ENCODE results near the gene UGT3A1. TPM values are rescaled to one million over a fixed set of nuclear protein-coding genes. Genes with fewer than 3 reads are reported as not detected.

UGT3A1 gene
- total and polyA plus RNA-seq, 2 experiments from 2014 or later: 1.6 to 3.1 TPM

DNA sequence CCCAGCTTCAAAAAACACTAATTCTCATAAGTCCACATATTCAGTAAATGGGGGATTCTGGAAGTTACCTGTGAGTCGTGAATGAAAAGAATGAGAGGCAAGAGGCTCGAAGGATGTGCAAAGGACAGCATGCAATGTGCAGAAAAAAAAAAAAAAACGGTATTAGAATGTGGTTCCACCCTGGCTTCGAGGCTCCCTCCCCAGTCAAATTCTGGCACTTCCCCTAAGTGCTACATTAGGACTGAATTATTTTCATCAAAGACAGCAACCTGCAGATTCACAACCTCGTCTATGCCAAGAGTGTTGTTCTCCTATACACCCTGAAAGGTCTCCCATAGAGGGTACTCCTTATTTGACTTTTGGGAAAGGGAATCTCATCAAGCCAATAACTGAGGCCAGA is 69.3 kb downstream of the UGT3A1 start (continued):
- TF ChIP-seq, protein P1, sequence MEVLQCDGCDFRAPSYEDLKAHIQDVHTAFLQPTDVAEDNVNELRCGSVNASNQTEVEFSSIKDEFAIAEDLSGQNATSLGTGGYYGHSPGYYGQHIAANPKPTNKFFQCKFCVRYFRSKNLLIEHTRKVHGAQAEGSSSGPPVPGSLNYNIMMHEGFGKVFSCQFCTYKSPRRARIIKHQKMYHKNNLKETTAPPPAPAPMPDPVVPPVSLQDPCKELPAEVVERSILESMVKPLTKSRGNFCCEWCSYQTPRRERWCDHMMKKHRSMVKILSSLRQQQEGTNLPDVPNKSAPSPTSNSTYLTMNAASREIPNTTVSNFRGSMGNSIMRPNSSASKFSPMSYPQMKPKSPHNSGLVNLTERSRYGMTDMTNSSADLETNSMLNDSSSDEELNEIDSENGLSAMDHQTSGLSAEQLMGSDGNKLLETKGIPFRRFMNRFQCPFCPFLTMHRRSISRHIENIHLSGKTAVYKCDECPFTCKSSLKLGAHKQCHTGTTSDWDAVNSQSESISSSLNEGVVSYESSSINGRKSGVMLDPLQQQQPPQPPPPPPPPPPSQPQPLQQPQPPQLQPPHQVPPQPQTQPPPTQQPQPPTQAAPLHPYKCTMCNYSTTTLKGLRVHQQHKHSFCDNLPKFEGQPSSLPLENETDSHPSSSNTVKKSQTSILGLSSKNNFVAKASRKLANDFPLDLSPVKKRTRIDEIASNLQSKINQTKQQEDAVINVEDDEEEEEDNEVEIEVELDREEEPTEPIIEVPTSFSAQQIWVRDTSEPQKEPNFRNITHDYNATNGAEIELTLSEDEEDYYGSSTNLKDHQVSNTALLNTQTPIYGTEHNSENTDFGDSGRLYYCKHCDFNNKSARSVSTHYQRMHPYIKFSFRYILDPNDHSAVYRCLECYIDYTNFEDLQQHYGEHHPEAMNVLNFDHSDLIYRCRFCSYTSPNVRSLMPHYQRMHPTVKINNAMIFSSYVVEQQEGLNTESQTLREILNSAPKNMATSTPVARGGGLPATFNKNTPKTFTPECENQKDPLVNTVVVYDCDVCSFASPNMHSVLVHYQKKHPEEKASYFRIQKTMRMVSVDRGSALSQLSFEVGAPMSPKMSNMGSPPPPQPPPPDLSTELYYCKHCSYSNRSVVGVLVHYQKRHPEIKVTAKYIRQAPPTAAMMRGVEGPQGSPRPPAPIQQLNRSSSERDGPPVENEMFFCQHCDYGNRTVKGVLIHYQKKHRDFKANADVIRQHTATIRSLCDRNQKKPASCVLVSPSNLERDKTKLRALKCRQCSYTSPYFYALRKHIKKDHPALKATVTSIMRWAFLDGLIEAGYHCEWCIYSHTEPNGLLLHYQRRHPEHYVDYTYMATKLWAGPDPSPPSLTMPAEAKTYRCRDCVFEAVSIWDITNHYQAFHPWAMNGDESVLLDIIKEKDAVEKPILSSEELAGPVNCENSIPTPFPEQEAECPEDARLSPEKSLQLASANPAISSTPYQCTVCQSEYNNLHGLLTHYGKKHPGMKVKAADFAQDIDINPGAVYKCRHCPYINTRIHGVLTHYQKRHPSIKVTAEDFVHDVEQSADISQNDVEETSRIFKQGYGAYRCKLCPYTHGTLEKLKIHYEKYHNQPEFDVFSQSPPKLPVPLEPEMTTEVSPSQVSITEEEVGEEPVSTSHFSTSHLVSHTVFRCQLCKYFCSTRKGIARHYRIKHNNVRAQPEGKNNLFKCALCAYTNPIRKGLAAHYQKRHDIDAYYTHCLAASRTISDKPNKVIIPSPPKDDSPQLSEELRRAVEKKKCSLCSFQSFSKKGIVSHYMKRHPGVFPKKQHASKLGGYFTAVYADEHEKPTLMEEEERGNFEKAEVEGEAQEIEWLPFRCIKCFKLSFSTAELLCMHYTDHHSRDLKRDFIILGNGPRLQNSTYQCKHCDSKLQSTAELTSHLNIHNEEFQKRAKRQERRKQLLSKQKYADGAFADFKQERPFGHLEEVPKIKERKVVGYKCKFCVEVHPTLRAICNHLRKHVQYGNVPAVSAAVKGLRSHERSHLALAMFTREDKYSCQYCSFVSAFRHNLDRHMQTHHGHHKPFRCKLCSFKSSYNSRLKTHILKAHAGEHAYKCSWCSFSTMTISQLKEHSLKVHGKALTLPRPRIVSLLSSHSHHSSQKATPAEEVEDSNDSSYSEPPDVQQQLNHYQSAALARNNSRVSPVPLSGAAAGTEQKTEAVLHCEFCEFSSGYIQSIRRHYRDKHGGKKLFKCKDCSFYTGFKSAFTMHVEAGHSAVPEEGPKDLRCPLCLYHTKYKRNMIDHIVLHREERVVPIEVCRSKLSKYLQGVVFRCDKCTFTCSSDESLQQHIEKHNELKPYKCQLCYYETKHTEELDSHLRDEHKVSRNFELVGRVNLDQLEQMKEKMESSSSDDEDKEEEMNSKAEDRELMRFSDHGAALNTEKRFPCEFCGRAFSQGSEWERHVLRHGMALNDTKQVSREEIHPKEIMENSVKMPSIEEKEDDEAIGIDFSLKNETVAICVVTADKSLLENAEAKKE (CRISPR knock-in tag; IDR thresholded peaks at IDR 0.05): no peak
- TF ChIP-seq, protein P2, sequence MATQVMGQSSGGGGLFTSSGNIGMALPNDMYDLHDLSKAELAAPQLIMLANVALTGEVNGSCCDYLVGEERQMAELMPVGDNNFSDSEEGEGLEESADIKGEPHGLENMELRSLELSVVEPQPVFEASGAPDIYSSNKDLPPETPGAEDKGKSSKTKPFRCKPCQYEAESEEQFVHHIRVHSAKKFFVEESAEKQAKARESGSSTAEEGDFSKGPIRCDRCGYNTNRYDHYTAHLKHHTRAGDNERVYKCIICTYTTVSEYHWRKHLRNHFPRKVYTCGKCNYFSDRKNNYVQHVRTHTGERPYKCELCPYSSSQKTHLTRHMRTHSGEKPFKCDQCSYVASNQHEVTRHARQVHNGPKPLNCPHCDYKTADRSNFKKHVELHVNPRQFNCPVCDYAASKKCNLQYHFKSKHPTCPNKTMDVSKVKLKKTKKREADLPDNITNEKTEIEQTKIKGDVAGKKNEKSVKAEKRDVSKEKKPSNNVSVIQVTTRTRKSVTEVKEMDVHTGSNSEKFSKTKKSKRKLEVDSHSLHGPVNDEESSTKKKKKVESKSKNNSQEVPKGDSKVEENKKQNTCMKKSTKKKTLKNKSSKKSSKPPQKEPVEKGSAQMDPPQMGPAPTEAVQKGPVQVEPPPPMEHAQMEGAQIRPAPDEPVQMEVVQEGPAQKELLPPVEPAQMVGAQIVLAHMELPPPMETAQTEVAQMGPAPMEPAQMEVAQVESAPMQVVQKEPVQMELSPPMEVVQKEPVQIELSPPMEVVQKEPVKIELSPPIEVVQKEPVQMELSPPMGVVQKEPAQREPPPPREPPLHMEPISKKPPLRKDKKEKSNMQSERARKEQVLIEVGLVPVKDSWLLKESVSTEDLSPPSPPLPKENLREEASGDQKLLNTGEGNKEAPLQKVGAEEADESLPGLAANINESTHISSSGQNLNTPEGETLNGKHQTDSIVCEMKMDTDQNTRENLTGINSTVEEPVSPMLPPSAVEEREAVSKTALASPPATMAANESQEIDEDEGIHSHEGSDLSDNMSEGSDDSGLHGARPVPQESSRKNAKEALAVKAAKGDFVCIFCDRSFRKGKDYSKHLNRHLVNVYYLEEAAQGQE (IDR thresholded peaks at IDR 0.05; ENCODE audit: unreplicated experiment): no peak
- TF ChIP-seq JUNB (IDR thresholded peaks at IDR 0.05; ENCODE audit: unreplicated experiment) (no peak), CTCF (conservative IDR thresholded peaks at IDR 0.05; ENCODE audit: low read depth in 2 of 2) (no peak), STAT1 (IDR thresholded peaks at IDR 0.05; ENCODE audit: unreplicated experiment) (no peak), POLR2AphosphoS5 (IDR thresholded peaks at IDR 0.05; ENCODE audit: low read depth) (no peak), CREB1 (CRISPR knock-in tag; IDR thresholded peaks at IDR 0.05; ENCODE audit: low read depth) (no peak), ZNF114 (CRISPR knock-in tag; IDR thresholded peaks at IDR 0.05) (no peak)

Measured in GM23338 (cell line).